ENCODE results near the gene CA5A. TPM values are rescaled to one million over a fixed set of nuclear protein-coding genes. Genes with fewer than 3 reads are reported as not detected.

CA5A gene
- total RNA-seq, 4 donors from 2014 or later: not detected

- in situ Hi-C loops (cut with MboI; ENCODE audit: low pct_ligation_motif_present in 1 of 4, low pct_unique_long_range_greater_than_20kb in 1 of 4, low sequenced_read_pairs in 3 of 4) (loop anchor here in 1 of 4 donors (25.0 kb wide), 1 partner anchor 135 kb away; no protein-coding TSS in a partner anchor), intact Hi-C loops (cut with DNase I; ENCODE audit: low total_unique reads) (no loop called here)
- Histone ChIP-seq H3K27ac (no peak overlapping the region), H3K27me3 (peaks cover 10% of the 10 kb centered on the region), H3K4me3 (no peak overlapping the region), H3K36me3 (no peaks in the 10 kb centered on the region), H3K9me3 (no peaks in the 10 kb centered on the region), H3K4me1 (no peaks in the 10 kb centered on the region)
- 61 to 67% methylated on average over 1 to 13 of the region's 14 CpGs for WGBS, 2 donors (ENCODE audit: low coverage in 1 of 2)
- no peak for TF ChIP-seq POLR2AphosphoS5 (IDR thresholded peaks at IDR 0.05)
- TF ChIP-seq POLR2A (IDR thresholded peaks at IDR 0.05): no peak
- no peak for TF ChIP-seq CTCF (IDR thresholded peaks at IDR 0.05)
- TF ChIP-seq EP300 (IDR thresholded peaks at IDR 0.05; ENCODE audit: low read depth): no peak
- no peak for DNase-seq
These were observed 14.0 kb downstream of the CA5A start for GRCh38 chr16:87922250-87922871.

GRCh38 chr16:87921236-87921773 lies 15.0 kb downstream of the CA5A start:
- intact Hi-C loops (cut with DNase I; ENCODE audit: low total_unique reads): no loop called here
- TF ChIP-seq CTCF (IDR thresholded peaks at IDR 0.05) (no peak), POLR2AphosphoS5 (IDR thresholded peaks at IDR 0.05) (no peak), POLR2A (IDR thresholded peaks at IDR 0.05) (no peak), EP300 (IDR thresholded peaks at IDR 0.05; ENCODE audit: low read depth) (no peak)
- Histone ChIP-seq H3K27ac (no peak overlapping the region), H3K4me3 (no peak overlapping the region), H3K4me1 (no peaks in the 10 kb centered on the region), H3K36me3 (no peaks in the 10 kb centered on the region), H3K27me3 (peaks cover 6% of the 10 kb centered on the region), H3K9me3 (no peaks in the 10 kb centered on the region)
- DNase-seq: no peak
- in situ Hi-C loops (cut with MboI; ENCODE audit: low pct_ligation_motif_present in 1 of 4, low pct_unique_long_range_greater_than_20kb in 1 of 4, low sequenced_read_pairs in 3 of 4): loop anchor here in 1 of 4 donors (25.0 kb wide), 1 partner anchor 134 kb away; no protein-coding TSS in a partner anchor
- WGBS, 2 donors (ENCODE audit: low coverage in 1 of 2): 74% methylated on average over 13 of the region's 13 CpGs; no CpG with 5 or more reads in 1 of the 2 donors

GRCh38 chr16:87919681-87919994 lies 16.7 kb downstream of the CA5A start:
- WGBS, 2 donors (ENCODE audit: low coverage in 1 of 2): 74 to 80% methylated on average over 3 to 10 of the region's 10 CpGs
- Histone ChIP-seq H3K4me3 (no peak overlapping the region), H3K27me3 (peaks cover 3% of the 10 kb centered on the region), H3K36me3 (no peaks in the 10 kb centered on the region), H3K27ac (no peak overlapping the region), H3K4me1 (no peaks in the 10 kb centered on the region), H3K9me3 (no peaks in the 10 kb centered on the region)
- no peak for TF ChIP-seq CTCF (IDR thresholded peaks at IDR 0.05)
- TF ChIP-seq POLR2A (IDR thresholded peaks at IDR 0.05): no peak
- no peak for TF ChIP-seq EP300 (IDR thresholded peaks at IDR 0.05; ENCODE audit: low read depth)
- TF ChIP-seq POLR2AphosphoS5 (IDR thresholded peaks at IDR 0.05): no peak
- in situ Hi-C loops (cut with MboI; ENCODE audit: low pct_ligation_motif_present in 1 of 4, low pct_unique_long_range_greater_than_20kb in 1 of 4, low sequenced_read_pairs in 3 of 4) (loop anchor here in 1 of 4 donors (25.0 kb wide), 1 partner anchor 132 kb away; no protein-coding TSS in a partner anchor), intact Hi-C loops (cut with DNase I; ENCODE audit: low total_unique reads) (no loop called here)
- DNase-seq: no peak

GRCh38 chr16:87918866-87919680 lies 17.3 kb downstream of the CA5A start:
- Histone ChIP-seq H3K4me3 (no peak overlapping the region), H3K9me3 (no peaks in the 10 kb centered on the region), H3K27me3 (peaks cover 3% of the 10 kb centered on the region), H3K27ac (no peak overlapping the region), H3K4me1 (no peaks in the 10 kb centered on the region), H3K36me3 (no peaks in the 10 kb centered on the region)
- TF ChIP-seq CTCF (IDR thresholded peaks at IDR 0.05) (no peak), POLR2AphosphoS5 (IDR thresholded peaks at IDR 0.05) (no peak), POLR2A (IDR thresholded peaks at IDR 0.05) (no peak), EP300 (IDR thresholded peaks at IDR 0.05; ENCODE audit: low read depth) (no peak)
- in situ Hi-C loops (cut with MboI; ENCODE audit: low pct_ligation_motif_present in 1 of 4, low pct_unique_long_range_greater_than_20kb in 1 of 4, low sequenced_read_pairs in 3 of 4) (loop anchor here in 1 of 4 donors (25.0 kb wide), 1 partner anchor 132 kb away; no protein-coding TSS in a partner anchor), intact Hi-C loops (cut with DNase I; ENCODE audit: low total_unique reads) (no loop called here)
- 64% methylated on average over 37 of the region's 37 CpGs; no CpG with 5 or more reads in 1 of the 2 donors for WGBS, 2 donors (ENCODE audit: low coverage in 1 of 2)
- no peak for DNase-seq

Data from transverse colon (tissue), 4 donors.